Osteocyte (in vitro differentiated cells): ENCODE results near the gene THUMPD1. TPM values are rescaled to one million over a fixed set of nuclear protein-coding genes. Genes with fewer than 3 reads are reported as not detected.

Source experiments
- DNase-seq: peaks from one replicate; pipeline ENCODE4 v3.0.0; 2021; ENCODE audit warnings: mixed read lengths; ENCODE audit not compliant: unreplicated experiment; ENCODE audit errors: extremely low spot score
- H3K27ac Mint-ChIP-seq: one replicate; pipeline ENCODE4 v1.8.0; 2021; ENCODE audit warnings: mild to moderate bottlenecking, mixed read lengths; ENCODE audit not compliant: unreplicated experiment
- H3K27me3 Mint-ChIP-seq: one replicate; pipeline ENCODE4 v1.8.0; 2021; ENCODE audit warnings: mixed read lengths; ENCODE audit not compliant: unreplicated experiment
- H3K36me3 Mint-ChIP-seq: one replicate; pipeline ENCODE4 v1.8.0; 2021; ENCODE audit warnings: mixed read lengths; ENCODE audit not compliant: unreplicated experiment
- H3K4me1 Mint-ChIP-seq: one replicate; pipeline ENCODE4 v1.8.0; 2021; ENCODE audit warnings: mixed read lengths; ENCODE audit not compliant: unreplicated experiment
- H3K4me3 Mint-ChIP-seq: one replicate; pipeline ENCODE4 v1.8.0; 2021; ENCODE audit warnings: mild to moderate bottlenecking, moderate library complexity, mixed read lengths; ENCODE audit not compliant: unreplicated experiment
- H3K9me3 Mint-ChIP-seq: one replicate; pipeline ENCODE4 v1.8.0; 2021; ENCODE audit warnings: mixed read lengths; ENCODE audit not compliant: unreplicated experiment
- long read RNA-seq: library from polyadenylated mRNA; unstranded; transcript quantifications from one replicate; pipeline ENCODE4 v2.0.0, GENCODE V29; 2021
- total RNA-seq: library from RNA; stranded (reverse); gene quantifications from 2 replicates; pipeline ENCODE4 v1.2.1, GENCODE V29; 2021
- TF ChIP-seq, protein P1 (sequence below): fragments of 200-600 bp; sonication (generic); IDR thresholded peaks from 2 replicates; pipeline ENCODE4 v1.5.0; 2021; ENCODE audit warnings: antibody characterized with exemption, mild to moderate bottlenecking, moderate library complexity

The THUMPD1 gene
- 35.3 and 36.3 TPM in 2 replicates for total RNA-seq
- long read RNA-seq, full-length matches to known transcripts, result 316 of 343 reads
- long read RNA-seq, partial matches to known transcripts, result 3 of 343 reads
- long read RNA-seq, other reads (novel, unspliced or antisense), result 24 of 343 reads

DNA sequence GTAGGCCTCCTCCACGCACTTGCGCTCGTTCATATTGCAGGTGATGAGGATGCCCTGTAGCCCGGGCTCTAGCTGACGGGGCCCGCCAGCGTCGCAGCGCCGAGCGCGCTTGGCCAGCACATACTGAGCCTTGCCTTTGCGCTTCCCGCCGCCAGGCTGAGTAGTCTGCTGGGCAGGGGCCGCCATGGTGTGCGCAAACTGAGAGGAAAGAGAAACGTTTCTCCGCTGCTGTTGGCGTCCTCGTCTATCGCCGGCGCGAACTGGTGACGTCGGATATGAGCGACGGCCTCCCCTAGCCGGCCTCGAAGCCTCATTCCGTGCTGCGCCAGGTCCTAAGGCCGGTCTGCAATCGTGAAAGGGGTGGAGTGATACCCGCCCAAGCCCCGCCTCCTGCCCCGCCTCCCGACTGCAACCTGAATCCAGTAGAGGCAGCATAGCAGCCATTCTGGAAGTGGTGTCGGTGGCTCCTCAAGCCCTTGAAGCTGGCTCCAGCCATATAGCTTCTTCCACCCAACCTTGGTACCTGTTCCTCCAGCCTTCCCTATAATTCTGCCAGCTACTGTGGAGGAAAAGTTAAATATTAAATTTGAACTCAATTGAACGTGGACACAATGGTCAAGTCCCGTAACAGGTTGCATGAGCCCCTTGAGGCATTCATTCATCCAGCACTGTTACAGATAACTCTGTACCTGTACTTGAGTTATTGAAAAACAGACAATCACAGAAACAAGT is at the start of gene THUMPD1:
Gene THUMPD1 (minus strand): TSS at position 265 of the 732 bp plus-strand sequence. CDS start 79 bp downstream, at position 186.
- DNase-seq, result peak; percentile 97
- TF ChIP-seq, protein P1, sequence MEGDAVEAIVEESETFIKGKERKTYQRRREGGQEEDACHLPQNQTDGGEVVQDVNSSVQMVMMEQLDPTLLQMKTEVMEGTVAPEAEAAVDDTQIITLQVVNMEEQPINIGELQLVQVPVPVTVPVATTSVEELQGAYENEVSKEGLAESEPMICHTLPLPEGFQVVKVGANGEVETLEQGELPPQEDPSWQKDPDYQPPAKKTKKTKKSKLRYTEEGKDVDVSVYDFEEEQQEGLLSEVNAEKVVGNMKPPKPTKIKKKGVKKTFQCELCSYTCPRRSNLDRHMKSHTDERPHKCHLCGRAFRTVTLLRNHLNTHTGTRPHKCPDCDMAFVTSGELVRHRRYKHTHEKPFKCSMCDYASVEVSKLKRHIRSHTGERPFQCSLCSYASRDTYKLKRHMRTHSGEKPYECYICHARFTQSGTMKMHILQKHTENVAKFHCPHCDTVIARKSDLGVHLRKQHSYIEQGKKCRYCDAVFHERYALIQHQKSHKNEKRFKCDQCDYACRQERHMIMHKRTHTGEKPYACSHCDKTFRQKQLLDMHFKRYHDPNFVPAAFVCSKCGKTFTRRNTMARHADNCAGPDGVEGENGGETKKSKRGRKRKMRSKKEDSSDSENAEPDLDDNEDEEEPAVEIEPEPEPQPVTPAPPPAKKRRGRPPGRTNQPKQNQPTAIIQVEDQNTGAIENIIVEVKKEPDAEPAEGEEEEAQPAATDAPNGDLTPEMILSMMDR, result no peak
- peaks cover 2% of the 10 kb centered on the region for H3K9me3 Mint-ChIP-seq
- H3K27me3 Mint-ChIP-seq, result no peaks in the 10 kb centered on the region
- peak within 1 kb of the TSS; percentile 97 for H3K27ac Mint-ChIP-seq
- H3K4me1 Mint-ChIP-seq, result peaks cover 14% of the 10 kb centered on the region
- H3K4me3 Mint-ChIP-seq, result peak within 1 kb of the TSS; percentile 98
- H3K36me3 Mint-ChIP-seq, result peaks cover 6% of the 10 kb centered on the region

DNA sequence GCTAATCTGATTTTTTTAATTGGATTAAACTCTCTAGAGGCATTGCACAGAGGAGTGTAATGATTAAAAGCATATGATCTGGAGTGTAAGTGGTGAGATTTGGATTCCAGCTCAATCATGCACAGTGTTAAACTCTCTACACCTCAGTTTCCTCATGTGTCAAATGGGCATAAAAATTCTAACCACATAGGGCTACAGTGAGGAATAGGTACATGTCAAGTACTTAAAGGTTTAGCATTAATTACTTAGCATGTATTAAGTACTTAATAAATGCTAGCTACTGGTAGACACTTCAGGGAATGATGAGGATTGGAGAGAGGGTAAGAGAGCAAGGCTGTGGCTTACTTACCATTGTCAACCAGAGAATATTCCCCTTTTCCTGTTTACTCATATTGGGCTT is 47.5 kb upstream of the THUMPD1 start:
- H3K27me3 Mint-ChIP-seq, result no peaks in the 10 kb centered on the region
- TF ChIP-seq, protein P1, result no peak
- no peaks in the 10 kb centered on the region for H3K9me3 Mint-ChIP-seq
- no peak for DNase-seq
- no peaks in the 10 kb centered on the region for H3K4me1 Mint-ChIP-seq
- no peak overlapping the region for H3K4me3 Mint-ChIP-seq
- no peaks in the 10 kb centered on the region for H3K36me3 Mint-ChIP-seq
- no peak overlapping the region for H3K27ac Mint-ChIP-seq

GRCh38 chr16:20784204-20784603 is 42.6 kb upstream of the THUMPD1 start:
- no peaks in the 10 kb centered on the region for H3K9me3 Mint-ChIP-seq
- no peaks in the 10 kb centered on the region for H3K36me3 Mint-ChIP-seq
- H3K4me3 Mint-ChIP-seq, result no peak overlapping the region
- H3K4me1 Mint-ChIP-seq, result no peaks in the 10 kb centered on the region
- peaks cover 6% of the 10 kb centered on the region for H3K27me3 Mint-ChIP-seq
- no peak overlapping the region for H3K27ac Mint-ChIP-seq
- TF ChIP-seq, protein P1, result no peak
- no peak for DNase-seq

GRCh38 chr16:20782470-20782869 is 40.9 kb upstream of the THUMPD1 start:
- no peaks in the 10 kb centered on the region for H3K9me3 Mint-ChIP-seq
- DNase-seq, result no peak
- H3K4me1 Mint-ChIP-seq, result no peaks in the 10 kb centered on the region
- H3K27me3 Mint-ChIP-seq, result peaks cover 6% of the 10 kb centered on the region
- TF ChIP-seq, protein P1, result no peak
- no peak overlapping the region for H3K27ac Mint-ChIP-seq
- no peaks in the 10 kb centered on the region for H3K36me3 Mint-ChIP-seq
- no peak overlapping the region for H3K4me3 Mint-ChIP-seq

- TF ChIP-seq, protein P1, result no peak
- Mint-ChIP-seq H3K4me3 (no peak overlapping the region), H3K27ac (no peak overlapping the region), H3K9me3 (no peaks in the 10 kb centered on the region), H3K27me3 (peaks cover 6% of the 10 kb centered on the region), H3K36me3 (no peaks in the 10 kb centered on the region), H3K4me1 (no peaks in the 10 kb centered on the region)
- no peak for DNase-seq
Measured at GRCh38 chr16:20781697-20782096, 40.1 kb upstream of the THUMPD1 start.
